ENCODE data around the gene PCBP1. TPM values are rescaled to one million over a fixed set of nuclear protein-coding genes. Genes with fewer than 3 reads are reported as not detected.

The PCBP1 gene
- total RNA-seq, 4 donors from 2014 or later: 198 to 324 (median 244) TPM

DNA sequence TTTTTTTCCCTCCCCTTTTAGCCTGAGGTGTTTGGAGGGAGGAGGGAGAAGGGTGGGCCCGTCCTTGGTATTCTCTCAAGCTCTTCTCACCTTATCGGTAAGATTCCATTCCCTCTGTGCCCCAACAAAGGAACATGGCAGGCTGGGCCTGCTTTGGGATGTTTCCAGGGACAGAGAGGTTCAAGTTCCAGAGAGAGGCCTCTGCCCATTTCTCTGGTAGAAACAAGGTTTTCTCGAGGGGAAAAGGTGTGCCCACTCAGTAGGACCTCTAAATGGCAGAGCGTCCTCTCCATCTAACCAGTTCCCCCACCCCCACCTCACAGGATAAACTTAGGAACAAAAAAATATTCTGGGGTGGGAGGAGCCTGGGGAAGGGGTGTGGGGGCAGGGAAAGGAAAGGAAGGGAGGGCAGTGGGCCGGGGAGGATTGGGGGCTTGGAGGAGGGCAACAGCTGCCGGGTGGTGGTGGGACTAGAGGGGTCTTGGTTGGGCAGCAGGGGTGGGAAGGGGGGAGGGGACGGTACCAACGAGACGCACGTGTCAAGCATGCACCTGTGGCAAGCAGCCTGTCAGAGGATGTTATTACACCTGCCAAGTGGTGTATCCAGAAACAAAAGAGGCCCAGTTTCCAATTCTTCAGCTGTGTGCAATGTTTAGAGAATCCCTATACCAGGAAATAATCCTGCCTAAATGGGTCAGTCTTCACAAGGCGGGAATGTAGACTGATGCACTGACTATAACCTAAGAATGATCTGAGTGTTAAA lies 2.1 kb downstream of the PCBP1 start:
- TF ChIP-seq, protein P1, sequence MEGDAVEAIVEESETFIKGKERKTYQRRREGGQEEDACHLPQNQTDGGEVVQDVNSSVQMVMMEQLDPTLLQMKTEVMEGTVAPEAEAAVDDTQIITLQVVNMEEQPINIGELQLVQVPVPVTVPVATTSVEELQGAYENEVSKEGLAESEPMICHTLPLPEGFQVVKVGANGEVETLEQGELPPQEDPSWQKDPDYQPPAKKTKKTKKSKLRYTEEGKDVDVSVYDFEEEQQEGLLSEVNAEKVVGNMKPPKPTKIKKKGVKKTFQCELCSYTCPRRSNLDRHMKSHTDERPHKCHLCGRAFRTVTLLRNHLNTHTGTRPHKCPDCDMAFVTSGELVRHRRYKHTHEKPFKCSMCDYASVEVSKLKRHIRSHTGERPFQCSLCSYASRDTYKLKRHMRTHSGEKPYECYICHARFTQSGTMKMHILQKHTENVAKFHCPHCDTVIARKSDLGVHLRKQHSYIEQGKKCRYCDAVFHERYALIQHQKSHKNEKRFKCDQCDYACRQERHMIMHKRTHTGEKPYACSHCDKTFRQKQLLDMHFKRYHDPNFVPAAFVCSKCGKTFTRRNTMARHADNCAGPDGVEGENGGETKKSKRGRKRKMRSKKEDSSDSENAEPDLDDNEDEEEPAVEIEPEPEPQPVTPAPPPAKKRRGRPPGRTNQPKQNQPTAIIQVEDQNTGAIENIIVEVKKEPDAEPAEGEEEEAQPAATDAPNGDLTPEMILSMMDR (IDR thresholded peaks at IDR 0.05; ENCODE audit: low read depth): no peak

DNA sequence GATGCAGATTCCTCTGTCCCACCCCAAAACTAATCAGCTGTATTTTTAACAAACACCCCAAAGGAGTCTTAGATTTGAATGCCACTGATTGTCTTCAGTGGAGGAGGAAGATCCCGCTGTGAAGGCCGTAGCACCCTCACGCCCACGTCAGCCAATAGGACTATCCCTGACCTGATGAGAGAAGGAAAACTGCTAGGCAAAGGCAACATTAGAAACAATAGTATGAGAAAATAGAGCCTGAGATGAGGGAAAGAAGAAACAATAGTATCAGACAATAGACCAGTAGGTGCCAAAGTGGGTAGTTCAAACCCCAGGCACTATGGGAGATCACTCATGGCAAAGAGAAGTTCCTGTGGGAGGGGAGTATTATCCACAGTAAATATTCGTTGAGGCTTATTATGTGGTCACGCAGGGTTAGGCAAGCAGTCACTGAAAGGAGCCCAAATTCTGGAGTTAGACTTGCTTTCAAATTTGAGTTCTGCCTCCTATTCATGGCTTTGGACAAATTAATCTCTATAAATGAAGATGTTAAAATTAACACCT lies 2.8 kb downstream of the PCBP1 start:
- TF ChIP-seq, protein P1 (IDR thresholded peaks at IDR 0.05; ENCODE audit: low read depth): no peak

DNA sequence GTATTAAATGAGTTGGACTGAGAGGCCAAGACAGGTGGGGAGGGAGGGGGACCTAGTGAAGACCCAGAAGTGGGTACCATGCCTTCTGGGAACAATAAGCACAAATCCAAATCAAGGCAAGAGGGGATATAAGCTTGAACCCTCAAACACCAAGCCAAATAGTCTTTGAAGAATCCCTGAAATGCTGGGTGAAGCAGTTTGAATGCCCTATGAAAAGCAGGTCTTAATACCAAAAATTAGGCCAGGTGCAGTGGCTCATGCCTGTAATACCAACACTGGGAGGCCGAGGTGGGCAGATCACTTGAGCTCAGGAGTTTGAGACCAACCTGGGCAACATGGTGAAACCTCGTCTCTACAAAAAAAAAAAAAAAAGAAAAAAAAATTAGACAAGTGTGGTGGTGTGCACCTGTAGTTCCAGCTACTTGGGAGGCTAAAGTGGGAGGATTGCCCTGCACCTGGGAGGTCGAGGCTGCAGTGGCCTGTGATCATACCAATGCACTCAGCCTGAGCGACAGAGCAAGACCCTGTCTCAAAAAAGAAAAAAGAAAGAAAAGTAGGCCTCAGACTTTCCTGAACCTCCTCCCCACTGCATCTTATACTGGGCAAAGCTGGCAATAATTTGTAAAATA lies 3.5 kb downstream of the PCBP1 start:
- TF ChIP-seq, protein P1 (IDR thresholded peaks at IDR 0.05; ENCODE audit: low read depth): no peak

DNA sequence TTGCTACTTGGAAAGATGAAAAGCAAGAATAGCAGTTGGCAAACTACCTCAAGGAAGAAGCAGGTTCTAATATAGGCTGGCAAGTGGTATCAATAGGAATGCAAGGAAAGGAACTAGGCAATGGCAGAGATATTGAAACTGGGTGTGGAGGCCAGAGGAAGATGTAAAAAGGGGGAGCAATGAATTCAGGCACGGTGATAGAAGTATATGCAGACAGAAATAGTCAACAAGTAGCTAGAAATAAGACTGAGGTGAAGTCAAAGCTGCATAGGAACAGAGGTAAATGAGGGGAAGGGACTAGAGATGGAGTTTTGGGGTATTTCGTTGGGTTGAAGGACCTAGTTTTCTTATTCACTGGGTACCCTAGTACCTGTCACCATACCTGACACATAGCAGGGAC lies 4.1 kb downstream of the PCBP1 start:
- TF ChIP-seq, protein P1 (IDR thresholded peaks at IDR 0.05; ENCODE audit: low read depth): no peak

DNA sequence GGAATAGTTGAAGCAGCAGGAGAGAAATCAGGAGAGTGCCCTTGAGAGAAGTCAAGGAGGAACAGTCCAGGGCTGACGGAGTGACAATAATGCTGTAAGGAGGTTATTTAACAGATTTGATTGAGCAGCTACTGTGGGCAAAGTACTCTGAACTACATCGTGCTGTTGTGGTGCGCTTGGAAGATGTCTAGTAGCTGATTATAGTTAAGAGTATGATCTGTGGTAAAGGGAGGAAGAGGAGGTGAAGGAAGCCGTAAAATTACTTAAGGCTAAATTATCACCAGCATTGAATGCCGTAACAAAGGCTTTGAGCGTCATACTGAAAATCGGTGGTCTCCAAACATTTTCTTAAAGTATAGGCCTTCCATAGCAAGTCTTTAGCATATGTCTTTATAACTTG lies 4.5 kb downstream of the PCBP1 start:
- TF ChIP-seq, protein P1 (IDR thresholded peaks at IDR 0.05; ENCODE audit: low read depth): no peak

DNA sequence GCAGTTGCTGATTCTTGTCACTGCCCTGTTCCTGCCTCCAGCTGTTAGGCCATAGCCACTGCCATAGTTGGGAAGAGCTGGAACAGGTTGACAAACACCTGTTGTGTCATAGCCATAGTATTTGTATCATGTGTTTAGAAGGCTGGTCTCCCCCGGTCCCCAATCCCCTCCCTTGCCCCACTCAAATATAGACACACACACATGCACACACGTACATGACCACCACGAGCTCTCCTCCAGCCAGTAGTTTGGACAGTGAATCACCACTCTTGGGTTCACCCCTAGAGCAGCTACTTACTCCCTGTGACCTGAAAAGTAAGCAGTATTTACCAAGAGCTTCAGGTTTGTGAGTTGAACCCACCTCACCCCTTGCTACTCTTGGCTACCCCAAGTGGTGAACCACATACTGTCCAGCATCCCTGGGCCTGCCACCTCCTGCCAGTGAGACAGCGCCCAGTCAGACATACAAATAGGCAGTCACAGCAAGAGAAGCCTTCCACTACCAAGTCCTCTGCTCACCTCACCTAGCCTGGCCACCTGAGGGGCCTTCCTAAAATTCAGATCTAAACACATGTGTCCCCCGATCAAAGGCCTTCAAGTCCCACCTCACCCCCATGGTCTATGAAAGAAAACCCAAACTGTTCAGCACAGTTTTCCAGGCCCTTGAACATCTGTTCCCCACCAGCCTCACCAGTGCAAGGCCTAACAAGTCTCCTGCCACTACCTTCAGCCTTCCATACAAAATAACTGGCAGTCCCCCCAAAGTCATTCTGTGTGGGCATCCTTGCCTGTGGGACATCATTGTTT lies 7.1 kb downstream of the PCBP1 start:
- TF ChIP-seq, protein P1 (IDR thresholded peaks at IDR 0.05; ENCODE audit: low read depth): no peak
